Measurements from ENCODE around the gene TMEM201. TPM values are rescaled to one million over a fixed set of nuclear protein-coding genes. Genes with fewer than 3 reads are reported as not detected.
A peak's percentile ranks its signal among the peaks of the same experiment; 100 is the strongest.

Gene TMEM201
- total RNA-seq, 1 donor from 2014 or later, result 13.1 TPM

DNA sequence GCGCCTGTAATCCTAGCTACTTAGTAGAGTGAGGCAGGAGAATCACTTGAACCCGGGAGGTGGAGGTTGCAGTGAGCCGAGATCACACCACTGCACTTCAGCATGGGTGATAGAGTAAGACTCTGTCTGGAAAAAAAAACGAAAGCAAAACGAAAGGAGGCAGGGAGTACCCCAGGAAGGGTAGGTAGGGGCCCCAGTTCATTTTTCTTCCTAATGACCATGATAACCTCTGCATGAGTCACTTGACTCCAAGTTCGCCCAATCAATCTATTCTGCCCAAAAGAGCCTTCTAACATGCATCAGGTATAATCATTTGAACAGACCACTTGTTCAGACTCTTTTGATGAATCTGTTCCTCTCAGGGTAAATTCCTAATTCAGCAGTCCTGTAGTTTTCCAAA is 13.2 kb upstream of the TMEM201 start:
- DNase-seq (ENCODE audit: low spot score) (no peak), ATAC-seq (no peak)
- intact Hi-C loops (cut with DNase I), result no loop called here

DNA sequence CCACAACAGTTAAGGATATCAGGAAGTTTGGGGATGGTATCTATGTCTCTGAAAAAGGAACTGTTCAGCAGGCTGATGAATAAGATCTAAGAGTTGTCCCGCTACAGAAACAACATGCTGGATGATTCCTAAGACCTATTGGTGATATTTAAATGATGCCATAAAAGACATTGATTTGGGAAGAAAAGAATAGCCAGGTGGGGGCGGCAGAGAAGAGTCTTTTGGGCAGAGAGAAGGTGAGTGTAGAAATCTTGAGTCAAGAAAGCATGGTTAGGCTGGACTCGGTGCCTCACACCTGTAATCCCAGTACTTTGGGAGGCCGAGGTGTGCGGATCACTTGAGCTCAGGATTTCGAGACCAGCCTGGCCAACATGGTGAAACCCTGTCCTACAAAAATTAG is 11.8 kb upstream of the TMEM201 start:
- DNase-seq (ENCODE audit: low spot score) (no peak), ATAC-seq (no peak)
- intact Hi-C loops (cut with DNase I), result no loop called here

DNA sequence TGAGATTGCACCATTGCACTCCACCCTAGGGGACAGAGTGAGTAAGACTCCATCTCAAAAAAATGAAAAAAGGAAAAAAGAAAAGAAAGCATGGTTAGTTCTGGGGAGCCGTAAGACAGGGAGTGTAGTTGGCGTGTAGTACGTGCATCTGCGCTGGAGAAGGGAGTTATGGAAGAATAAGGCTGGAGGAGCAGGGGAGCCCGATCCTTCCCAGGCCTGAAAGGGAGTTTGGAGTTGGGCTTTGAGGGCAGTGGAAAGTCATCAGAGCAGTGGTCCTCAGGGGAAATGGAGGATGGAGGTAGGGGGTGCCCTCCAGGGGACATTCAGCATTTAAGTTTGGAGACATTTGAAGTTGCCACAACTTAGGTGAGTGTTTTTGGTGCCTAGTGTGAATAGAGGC is 11.3 kb upstream of the TMEM201 start:
- no peak for ATAC-seq
- DNase-seq (ENCODE audit: low spot score), result no peak

DNA sequence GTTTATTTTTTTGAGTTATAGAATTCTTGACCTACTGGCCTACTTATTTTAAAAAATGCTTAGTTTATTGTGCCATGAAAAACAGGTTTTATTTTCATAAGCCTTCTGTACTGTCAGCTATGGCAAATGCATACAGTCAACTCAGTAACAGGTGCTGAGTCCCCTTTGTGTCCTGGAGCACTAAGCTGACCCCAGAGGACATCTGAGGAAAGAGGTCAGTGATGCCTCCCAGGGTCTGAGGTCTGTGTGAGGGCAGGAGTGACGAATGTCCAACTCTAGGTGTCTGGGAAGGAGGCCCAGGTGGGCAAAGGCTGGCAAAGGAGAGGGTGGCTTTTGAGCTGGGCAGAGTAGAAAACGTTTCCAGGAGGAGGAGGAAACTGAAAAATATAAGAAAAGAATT is 7.8 kb upstream of the TMEM201 start:
- intact Hi-C loops (cut with DNase I), result no loop called here
- ATAC-seq (no peak), DNase-seq (ENCODE audit: low spot score) (no peak)

More for the DNA sequence above, 11.3 kb upstream of the TMEM201 start:
- intact Hi-C loops (cut with DNase I), result no loop called here

DNA sequence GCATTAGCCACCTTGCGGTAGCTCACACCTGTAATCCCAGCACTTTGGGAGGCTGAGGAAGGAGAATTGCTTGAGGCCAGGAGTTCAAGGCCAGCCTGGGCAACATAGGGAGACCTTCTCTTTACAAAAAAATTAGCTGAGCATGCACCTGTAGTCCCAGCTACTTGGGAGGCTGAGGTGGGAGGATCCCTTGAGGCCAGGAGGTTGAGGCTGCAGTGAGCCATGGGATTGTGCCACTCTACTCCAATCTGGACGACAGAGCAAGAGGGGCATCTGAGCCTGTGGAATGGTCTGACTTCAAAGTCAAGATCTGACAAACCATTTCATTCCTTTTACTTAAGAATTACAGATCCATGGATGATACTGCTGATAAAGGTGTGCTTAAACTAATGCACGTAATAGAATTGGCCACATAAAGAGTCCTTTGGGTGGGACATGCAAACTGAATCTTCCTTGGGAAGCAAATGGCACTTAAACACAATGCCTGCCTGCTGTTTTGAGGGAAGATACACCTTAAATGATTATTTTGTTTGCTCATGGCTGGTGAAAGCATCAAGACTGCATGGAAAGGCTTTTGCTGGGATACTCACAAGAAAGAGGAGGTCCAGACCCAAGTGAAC is 2.5 kb upstream of the TMEM201 start:
- intact Hi-C loops (cut with DNase I), result no loop called here

DNA sequence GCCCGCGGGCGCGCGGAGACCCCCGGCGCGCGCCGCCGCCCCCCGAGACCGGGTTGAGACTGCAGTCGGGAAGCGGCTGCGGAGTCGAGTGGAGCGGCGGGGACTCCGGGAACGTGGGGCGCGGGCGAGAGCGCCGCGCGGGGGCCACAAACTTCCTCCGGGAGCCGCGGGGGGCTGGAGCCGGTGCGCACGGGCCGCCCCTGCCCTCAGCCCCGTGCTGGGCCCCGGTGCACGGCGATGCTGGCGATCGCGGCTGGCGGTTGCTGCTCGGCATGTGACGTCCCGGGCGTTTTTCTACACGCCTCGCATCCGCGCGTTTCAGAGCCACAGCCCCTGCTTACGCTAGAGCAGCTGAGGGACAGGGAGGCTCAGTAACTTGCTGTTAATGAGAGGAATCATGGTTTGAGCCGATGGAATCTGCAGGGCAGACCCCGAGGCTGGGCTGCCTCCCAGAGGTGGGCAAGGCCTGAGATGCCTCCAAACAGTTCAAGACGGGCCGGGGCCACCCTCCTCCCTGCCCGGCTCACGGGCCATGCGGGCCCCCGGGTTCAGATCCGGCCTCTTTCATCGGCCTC is 520 bp downstream of the TMEM201 start:
- DNase-seq (ENCODE audit: low spot score), result no peak
- ATAC-seq, result peak; percentile 2
- intact Hi-C loops (cut with DNase I), result no loop called here

More for the DNA sequence above, 2.5 kb upstream of the TMEM201 start:
- DNase-seq (ENCODE audit: low spot score), result no peak
- no peak for ATAC-seq

DNA sequence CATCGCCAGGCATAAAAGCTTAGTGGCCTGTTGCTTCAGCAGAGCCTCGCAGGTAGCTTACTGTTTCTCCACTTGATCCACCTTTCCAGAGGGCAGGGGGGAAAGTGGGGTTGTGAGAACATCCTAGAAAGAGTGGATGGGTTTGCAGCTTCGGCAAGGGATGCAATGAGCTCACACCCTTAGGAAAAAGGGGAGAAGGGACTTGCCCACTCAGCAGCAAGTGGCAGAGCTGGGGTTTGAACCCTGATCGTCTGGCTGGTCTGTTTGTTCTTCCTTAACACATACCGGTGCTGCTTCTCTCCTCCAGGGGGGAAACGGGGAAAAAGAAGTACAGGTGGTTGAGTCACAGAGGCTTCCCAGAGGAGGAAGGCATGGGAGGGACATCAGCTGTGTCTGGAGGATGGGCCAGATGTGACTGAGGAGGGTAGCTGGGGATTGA is 1.0 kb downstream of the TMEM201 start:
- ATAC-seq (no peak), DNase-seq (ENCODE audit: low spot score) (no peak)
- intact Hi-C loops (cut with DNase I), result no loop called here

DNA sequence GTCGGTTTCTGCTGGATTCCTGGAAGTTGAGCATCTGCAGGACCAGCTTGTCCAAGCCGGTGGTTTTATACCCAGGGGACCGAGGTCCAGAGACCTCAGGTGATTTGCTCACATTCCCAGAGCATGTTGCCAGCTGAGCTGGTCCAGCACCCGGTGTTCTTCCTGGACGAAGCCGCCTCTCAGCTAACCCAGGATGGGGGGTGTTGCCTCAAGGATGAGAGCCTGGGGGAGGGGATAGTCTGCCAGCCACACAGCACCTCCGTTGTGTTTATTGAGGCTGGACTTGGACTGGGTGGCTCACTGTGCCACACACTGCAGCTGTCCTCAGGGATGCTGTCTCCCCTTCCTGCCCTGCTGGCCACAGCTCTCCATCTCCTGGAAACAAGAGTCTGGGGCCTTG is 1.5 kb downstream of the TMEM201 start:
- ATAC-seq (no peak), DNase-seq (ENCODE audit: low spot score) (no peak)
- intact Hi-C loops (cut with DNase I), result no loop called here

DNA sequence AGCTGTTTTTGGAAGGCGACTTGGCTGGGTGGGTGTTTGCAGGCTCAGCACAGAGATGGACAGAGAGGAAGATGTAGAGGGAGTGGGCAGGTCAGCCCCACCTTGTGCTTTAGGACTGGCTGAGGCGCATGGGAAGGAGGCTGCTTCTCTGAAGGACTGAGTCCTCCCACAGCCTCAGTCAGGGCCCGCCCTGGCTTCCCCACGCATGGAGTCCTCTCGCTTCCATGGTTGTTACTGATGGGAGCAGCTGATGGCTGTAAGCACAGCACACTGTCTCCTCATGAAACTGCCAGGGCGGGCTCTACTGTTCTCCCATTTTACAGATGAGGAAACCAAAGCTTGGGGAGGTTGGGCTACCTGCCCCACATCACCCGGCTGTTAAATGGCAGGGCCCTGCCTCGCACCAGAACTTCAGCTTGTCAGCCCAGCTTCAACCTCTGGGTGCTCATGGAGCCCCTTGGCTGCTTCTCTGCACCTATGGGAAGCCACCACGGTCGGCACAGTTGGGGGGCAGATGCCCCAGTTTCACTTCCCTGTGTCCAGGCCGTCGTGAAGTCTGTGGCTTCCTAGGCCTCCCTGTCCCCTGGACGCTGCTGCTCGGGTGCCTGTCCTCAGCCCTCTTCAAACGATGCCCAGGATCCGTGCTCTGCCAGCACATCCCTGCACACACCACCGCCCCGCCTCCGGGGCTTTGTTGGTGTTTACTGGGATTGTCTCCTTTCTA is 2.4 kb downstream of the TMEM201 start:
- no peak for DNase-seq (ENCODE audit: low spot score)
- intact Hi-C loops (cut with DNase I), result no loop called here

DNA sequence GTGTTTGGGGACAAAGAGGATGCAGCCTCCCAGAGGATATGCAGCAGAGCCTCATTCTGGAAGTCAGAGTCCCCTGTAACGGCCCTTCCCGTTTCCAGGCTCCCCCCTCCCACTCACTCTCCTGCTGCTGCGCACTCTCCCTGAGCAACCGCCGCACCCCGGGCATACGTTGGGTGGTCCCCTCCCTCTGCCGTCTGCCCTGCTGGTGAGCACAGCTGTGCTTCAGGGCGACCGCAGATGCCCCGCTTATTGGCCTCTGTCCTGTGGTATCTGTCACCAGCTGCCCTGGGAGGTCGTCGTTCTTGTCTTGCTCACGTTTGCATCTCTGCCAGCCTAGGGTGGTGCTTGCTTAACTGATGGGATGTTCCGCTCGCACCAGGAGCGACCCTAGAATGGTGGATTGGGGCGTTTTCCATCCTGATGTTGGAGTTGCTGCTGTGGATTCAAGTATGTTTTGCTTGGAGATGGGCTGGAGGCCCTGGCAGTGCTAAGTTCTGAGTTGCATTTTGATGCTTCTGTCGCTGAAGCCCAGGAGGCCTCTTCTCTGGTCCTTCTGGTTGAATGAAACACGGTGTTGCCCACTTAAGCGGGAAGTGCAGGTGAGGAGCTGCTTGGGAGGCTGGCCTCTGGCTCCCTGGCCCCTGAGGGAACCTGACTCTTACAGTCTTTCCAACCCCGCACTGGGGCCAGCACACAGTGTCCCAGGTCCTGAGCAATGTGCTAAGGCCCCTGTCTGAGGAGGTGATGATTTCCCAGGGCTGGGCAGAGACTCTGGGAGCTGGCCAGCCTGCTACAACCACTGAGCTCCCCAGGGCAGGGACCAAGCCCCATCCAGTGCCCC is 3.2 kb downstream of the TMEM201 start:
- intact Hi-C loops (cut with DNase I), result no loop called here
- ATAC-seq (no peak), DNase-seq (ENCODE audit: low spot score) (no peak)

More for the DNA sequence above, 2.4 kb downstream of the TMEM201 start:
- no peak for ATAC-seq

DNA sequence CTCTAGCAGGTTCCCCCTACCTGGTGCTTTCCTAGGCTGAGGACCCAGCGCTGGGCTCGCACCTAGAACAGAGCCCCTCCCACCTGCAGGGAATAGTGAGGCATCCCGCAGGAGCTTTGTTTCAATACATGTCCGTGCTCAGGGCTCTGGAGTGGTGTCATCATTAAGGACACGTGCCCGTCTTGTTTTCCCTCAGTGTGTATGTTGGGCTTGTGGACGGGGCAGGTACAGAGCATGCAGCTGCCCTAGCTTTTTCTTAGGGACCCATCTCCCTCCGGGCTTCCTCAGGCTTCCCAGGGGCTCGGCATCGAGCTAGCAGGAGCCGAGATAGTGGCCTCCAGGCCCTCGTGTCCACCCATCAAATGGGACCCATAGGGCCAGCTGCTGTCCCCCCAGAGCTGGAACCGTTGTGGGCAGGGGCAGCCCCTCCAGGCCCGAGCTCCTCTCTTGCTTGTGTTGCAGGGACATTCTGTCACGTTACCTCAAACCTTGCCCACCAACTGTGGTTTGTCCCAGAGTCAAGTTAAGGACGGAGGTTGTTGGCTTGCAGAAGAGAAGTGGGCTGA is 3.9 kb downstream of the TMEM201 start:
- ATAC-seq (no peak), DNase-seq (ENCODE audit: low spot score) (no peak)
- intact Hi-C loops (cut with DNase I), result no loop called here

DNA sequence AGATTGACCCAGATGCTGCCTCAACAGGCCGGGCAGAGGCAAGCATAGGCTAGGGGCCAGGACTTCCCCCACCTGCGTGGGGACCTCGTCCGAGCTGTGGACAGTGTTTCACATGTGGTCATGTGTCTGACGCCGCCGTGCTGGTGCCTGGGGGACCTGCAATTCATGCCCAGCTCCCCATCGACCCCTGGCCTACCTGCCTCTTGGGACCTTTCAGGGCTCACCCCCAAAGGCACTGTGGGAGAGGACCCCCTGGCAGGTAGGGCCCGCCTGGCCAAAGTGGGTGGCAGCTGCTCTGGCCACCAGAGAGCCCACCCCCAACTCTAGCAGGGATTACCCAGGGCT is 4.4 kb downstream of the TMEM201 start:
- intact Hi-C loops (cut with DNase I), result no loop called here
- no peak for ATAC-seq
- DNase-seq (ENCODE audit: low spot score), result no peak

DNA sequence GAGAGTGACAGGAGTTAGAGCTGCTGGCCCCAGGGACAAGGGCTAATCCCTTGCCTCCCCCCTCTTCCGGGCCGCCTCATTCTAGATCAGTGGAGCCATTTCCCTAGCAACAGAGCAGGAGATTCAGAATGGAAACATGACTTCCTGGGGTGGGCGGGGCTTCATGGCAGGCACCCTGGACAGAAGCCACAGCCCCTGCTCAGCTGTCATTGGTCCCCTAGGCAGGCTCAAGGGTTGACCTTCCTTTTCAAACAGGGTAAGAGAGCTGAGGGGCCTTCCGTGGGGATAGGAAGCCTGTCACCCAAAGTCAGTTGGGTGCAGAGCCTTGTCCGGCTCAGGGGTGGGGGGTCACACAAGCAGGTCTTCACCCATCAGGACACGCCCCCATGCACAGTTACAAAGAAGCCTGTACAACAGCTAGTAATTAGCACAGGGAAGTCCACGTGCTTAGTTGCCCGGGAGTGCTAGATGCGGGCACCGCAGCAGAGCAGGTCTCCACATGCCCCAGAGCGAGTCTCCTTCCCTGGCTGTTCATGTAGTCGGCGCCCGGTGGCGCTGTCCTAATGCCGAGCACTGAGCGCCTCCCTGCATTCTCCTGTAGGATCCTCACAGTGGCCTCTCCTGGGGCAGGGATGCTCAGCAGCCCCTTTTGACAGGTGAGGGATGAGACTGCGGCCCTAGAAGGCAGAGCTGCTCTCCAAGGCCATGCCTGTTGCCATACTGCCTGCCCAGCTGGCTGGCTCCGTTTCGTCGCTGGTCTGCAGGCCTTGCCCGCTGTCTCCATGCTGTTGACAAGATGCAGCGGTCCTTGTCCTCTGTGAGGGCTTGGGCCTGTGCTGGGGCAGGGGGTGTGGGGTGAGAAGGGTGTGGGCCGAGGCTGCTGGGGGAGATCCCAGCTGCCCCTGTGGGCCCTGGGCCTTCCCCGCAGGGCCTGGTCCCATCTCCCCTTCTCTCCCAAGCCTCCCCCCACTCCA is 5.1 kb downstream of the TMEM201 start:
- DNase-seq (ENCODE audit: low spot score) (peak; percentile 79), ATAC-seq (peak; percentile 13)
- intact Hi-C loops (cut with DNase I), result no loop called here

DNA sequence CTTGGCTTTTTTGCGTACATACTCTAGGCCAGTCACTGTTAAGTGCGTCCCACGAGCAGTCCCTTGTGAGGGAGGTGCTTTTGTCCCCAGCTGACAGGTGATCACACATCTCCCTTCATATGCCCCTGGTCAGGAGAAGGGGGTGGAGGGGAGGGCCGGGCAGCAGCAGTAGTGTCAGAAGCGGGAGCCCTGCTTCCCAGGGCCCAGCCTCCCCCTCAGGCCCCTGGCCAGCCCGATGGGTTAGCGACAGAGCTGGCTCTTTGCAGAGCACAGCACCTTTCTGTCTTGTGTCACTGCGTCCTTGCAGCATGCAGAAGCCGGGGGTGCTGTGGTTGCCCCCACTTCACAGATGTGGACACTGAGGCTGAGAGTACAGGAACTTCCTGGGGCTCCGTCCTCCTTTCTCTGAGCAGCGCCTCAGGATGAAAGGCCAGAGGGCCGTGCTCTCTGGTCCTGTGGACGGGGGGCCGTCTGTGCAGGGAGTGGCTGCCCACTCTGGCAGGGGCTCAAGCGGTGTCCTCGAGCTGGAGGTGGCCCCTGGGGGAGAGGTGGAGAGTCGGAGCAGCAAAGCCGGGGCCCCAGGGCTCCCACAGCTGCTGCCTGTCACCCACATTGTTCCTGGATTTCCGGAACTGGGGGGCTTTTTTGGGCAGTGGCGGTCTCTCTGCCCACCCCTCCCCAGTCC is 5.9 kb downstream of the TMEM201 start:
- intact Hi-C loops (cut with DNase I), result no loop called here
- DNase-seq (ENCODE audit: low spot score) (no peak), ATAC-seq (no peak)

DNA sequence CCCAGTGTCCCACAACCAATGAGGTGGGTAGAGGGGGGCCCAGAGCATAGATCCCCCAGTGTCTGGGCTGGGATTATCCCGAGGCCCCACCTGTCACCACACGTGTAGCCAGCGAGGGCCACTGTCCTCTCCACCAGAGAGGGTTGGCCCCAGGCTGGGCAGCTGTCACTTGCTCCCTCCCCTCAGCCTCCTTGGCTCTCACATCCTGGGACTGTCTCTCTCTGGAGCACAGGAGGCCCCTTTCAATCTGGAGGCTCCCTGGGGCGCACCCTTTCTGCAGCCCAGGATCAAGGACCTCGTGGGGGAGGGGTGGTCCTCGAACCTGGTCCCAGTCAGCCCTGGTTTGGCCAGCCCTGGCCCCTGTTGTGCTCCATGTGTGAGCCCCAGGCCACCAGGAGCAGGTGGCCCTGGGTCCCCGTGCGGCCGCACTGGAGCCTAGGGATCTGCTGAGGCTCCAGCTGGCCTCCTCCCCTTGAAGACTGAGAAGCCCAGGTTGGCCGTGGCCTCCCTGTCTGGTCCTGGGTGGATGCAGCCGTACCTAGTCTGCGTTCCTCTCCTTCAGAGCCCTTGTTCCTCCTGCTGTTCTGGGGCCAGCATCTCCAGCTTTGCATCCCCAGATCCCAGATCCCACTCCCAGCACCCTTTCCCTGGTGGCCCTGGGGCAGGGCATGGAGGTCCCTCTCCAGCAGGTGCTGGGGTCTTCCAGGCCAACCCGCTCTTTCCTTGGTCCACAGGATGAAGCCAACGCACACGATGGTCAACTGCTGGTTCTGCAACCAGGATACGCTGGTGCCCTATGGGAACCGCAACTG is 6.7 kb downstream of the TMEM201 start:
- intact Hi-C loops (cut with DNase I), result no loop called here
- ATAC-seq, result no peak
- DNase-seq (ENCODE audit: low spot score), result no peak

DNA sequence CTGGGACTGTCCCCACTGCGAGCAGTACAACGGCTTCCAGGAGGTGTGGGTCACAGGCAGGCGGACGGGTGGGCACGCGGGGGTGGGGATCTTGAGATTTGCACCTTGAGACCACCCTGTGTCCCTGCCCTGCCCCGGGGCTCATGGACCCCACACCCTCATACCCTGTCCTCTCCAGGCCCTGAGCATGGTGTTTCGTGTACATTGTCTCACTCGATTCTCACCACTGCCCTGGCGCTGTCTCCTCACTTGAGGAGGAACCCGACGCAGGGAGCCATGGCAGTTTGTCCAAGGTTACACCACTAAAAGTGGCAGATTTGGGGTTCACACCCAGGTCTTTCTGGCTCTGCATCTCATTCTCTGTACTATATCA is 7.2 kb downstream of the TMEM201 start:
- intact Hi-C loops (cut with DNase I), result no loop called here
- DNase-seq (ENCODE audit: low spot score), result no peak
- ATAC-seq, result no peak

All from sciatic nerve (tissue), 2 donors.